ENCODE results near the gene RPS18. TPM values are rescaled to one million over a fixed set of nuclear protein-coding genes. Genes with fewer than 3 reads are reported as not detected.
"Not testable (repeated sequence)": the region's sequence is repeated elsewhere in the genome, so short reads cannot be mapped to it uniquely, and the experiment has no call there.

RPS18 gene
- total RNA-seq, 4 donors from 2014 or later = 1,955 to 5,522 (median 4,042) TPM

DNA sequence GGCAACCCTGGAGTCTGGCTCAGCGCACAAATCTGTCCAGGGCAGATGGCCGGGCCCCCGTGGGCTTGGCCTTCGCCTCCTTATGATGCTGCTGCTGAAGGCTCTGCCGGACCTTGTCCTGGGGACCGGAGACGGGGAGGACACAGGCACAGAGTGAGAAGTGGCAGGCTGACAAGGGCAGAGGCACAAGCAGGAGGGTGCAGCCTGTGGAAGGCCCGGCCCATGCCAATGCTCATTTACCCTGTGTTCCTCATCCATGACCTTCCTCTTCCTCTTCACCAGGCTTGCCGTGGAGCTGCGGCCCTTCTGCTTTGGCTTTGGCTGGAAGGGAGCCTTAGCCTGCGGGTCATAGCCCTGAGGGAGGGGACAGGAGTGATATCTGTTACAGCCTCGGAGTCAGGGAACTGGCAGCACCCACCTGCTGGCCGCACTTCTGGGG, 7.4 kb downstream of the RPS18 start:
- Histone ChIP-seq H3K27ac (peak overlapping the region; percentile 6 to 98 (median 96)), H3K27me3 (no peaks in the 10 kb centered on the region), H3K4me1 (peaks cover 15 to 57% (median 33%) of the 10 kb centered on the region in 3 donors), H3K9me3 (no peaks in the 10 kb centered on the region), H3K4me3 (no peak overlapping the region), H3K36me3 (peaks cover 7 to 87% (median 32%) of the 10 kb centered on the region in 3 donors)
- intact Hi-C loops (cut with DNase I) = no loop called here
- TF ChIP-seq POLR2A (IDR thresholded peaks at IDR 0.05) = no peak
- WGBS, 2 donors = 57 to 100% methylated on average over 1 to 6 of the region's 13 CpGs
- DNase-seq = no peak

- Histone ChIP-seq H3K4me3 (no peak overlapping the region), H3K4me1 (peaks cover 15 to 50% (median 25%) of the 10 kb centered on the region in 3 donors), H3K27ac (peak overlapping the region in 3 of 4 donors; percentile 94 to 98 (median 98)), H3K36me3 (peaks cover 7 to 87% (median 26%) of the 10 kb centered on the region in 3 donors), H3K27me3 (no peaks in the 10 kb centered on the region), H3K9me3 (no peaks in the 10 kb centered on the region)
- 65 to 73% methylated on average over 2 to 4 of the region's 5 CpGs for WGBS, 2 donors
- DNase-seq = no peak
- intact Hi-C loops (cut with DNase I) = no loop called here
- peak in 5 of 6 experiments; percentile 23 to 62 (median 34) for TF ChIP-seq CTCF (IDR thresholded peaks at IDR 0.05)
- TF ChIP-seq POLR2A (IDR thresholded peaks at IDR 0.05) = no peak
Measured at GRCh38 chr6:33279971-33280511, 8.2 kb downstream of the RPS18 start.

DNA sequence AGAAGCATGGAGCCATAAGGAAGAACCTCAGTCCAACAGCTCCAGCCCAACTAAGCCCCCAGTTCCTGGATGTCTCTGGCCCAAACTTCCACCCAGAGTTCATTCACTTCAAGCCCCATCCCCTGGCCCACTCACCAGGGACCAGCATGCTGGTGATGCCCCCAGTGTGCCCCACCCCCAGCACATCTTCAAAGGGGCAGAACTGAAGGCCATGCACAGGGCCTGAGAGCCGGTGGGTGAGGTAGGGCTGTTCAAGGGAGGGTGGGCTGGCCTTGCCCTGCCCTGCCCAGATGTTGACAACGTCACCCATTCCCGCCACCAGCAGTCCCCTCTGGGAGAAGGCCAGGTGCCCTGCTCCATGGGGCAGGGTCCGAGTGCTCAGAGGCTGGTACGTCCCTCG, 8.7 kb downstream of the RPS18 start:
- no peaks in the 10 kb centered on the region for H3K27me3 ChIP-seq
- no peak for DNase-seq
- H3K27ac ChIP-seq = peak overlapping the region in 2 of 4 donors; percentile 30 to 46
- intact Hi-C loops (cut with DNase I) = no loop called here
- H3K4me1 ChIP-seq = peaks cover 15 to 45% (median 20%) of the 10 kb centered on the region in 3 donors
- no peaks in the 10 kb centered on the region for H3K9me3 ChIP-seq
- 88% methylated on average over 4 of the region's 6 CpGs; no CpG with 5 or more reads in 1 of the 2 donors for WGBS, 2 donors
- peaks cover 7 to 87% (median 22%) of the 10 kb centered on the region in 3 donors for H3K36me3 ChIP-seq
- no peak overlapping the region for H3K4me3 ChIP-seq
- no peak for TF ChIP-seq CTCF (IDR thresholded peaks at IDR 0.05)
- TF ChIP-seq POLR2A (IDR thresholded peaks at IDR 0.05) = no peak

GRCh38 chr6:33285214-33285613, 13.3 kb downstream of the RPS18 start:
- H3K36me3 ChIP-seq = peaks cover 11 to 79% (median 18%) of the 10 kb centered on the region in 3 donors
- H3K27ac ChIP-seq, H3K9me3 ChIP-seq: not testable (repeated sequence)

DNA sequence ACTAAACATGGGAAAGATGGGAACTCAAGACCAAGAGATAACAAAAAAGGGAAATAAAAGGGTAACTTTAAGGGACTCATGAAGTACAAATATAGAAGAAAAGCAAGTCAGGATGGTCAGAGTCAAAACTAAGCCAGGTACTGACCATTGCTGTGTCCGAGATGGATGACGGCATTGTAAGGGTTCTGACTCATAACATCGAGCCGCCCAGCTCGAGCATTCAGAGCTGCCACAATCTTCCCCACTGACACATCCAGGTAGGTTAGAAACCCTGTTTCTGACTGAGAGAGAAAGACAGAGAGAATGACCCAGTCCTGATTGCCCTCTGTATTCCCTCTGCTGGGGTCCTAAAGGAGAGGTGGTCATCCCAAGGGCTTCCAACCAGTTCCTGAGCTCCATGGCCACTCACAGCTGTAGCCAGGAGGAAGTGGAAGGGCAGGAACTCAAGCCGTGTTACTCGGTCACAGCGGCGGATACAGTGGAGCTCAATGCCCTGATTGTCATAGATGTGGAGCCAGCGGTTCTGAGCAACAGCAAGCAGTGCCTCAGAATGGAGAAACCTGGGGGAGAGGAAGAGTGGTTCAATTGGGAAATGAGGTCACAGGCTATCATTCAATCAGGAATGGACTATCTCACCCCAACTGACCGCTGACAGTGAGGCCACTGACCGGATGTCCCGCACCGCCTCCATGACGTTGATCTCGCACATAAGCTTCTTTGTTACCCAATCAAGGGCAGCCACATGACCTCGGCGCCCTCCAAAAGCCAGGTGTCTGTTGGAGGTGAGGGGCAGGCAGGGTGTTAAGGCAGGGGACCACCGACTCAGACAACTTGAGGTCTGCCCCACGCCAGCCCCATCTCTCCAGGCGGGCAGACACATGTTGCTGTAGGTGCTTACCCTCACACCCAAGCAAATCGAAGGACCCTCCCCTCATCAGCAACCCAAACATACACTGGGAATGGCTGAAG, 15.4 kb downstream of the RPS18 start:
- no peak for DNase-seq
- TF ChIP-seq CTCF (IDR thresholded peaks at IDR 0.05) = no peak
- no peak for TF ChIP-seq POLR2A (IDR thresholded peaks at IDR 0.05)
- H3K36me3 ChIP-seq = peaks cover 12 to 76% (median 17%) of the 10 kb centered on the region in 3 donors
- no peak overlapping the region for H3K4me3 ChIP-seq
- intact Hi-C loops (cut with DNase I) = no loop called here
- no peaks in the 10 kb centered on the region for H3K9me3 ChIP-seq
- H3K27me3 ChIP-seq = no peaks in the 10 kb centered on the region
- peaks cover 21 to 41% (median 25%) of the 10 kb centered on the region in 3 donors for H3K4me1 ChIP-seq
- 91 to 92% methylated on average over 18 to 20 of the region's 22 CpGs for WGBS, 2 donors
- no peak overlapping the region for H3K27ac ChIP-seq

More at GRCh38 chr6:33285214-33285613, 13.3 kb downstream of the RPS18 start:
- DNase-seq; H3K4me3 ChIP-seq; intact Hi-C loops (cut with DNase I); H3K27me3 ChIP-seq: not testable (repeated sequence)
- peaks cover 16 to 29% (median 16%) of the 10 kb centered on the region in 3 donors for H3K4me1 ChIP-seq
- 80 to 90% methylated on average over 4 of the region's 4 CpGs for WGBS, 2 donors

Measured in esophagus squamous epithelium (tissue), 5 donors.